Measurements from ENCODE around the gene IGFBP7. TPM values are rescaled to one million over a fixed set of nuclear protein-coding genes. Genes with fewer than 3 reads are reported as not detected.

Gene IGFBP7
- total and polyA plus RNA-seq, 2 experiments from 2014 or later, result 68.9 to 87.2 TPM

- Histone ChIP-seq H3K36me3 (peaks cover 22% of the 10 kb centered on the region), H3K9me3 (ENCODE audit: low read depth) (no peaks in the 10 kb centered on the region), H3K27me3 (no peaks in the 10 kb centered on the region), H3K4me1 (ENCODE audit: low read depth) (no peaks in the 10 kb centered on the region), H3K4me3 (no peak overlapping the region), H3K27ac (no peak overlapping the region)
- TF ChIP-seq CTCF (IDR thresholded peaks at IDR 0.05; ENCODE audit: low read depth, low read length), result no peak
- no peak for DNase-seq (ENCODE audit: low read depth in 1 of 2, low spot score in 1 of 2)
Observed at GRCh38 chr4:57034520-57034919, 75.7 kb downstream of the IGFBP7 start.

DNA sequence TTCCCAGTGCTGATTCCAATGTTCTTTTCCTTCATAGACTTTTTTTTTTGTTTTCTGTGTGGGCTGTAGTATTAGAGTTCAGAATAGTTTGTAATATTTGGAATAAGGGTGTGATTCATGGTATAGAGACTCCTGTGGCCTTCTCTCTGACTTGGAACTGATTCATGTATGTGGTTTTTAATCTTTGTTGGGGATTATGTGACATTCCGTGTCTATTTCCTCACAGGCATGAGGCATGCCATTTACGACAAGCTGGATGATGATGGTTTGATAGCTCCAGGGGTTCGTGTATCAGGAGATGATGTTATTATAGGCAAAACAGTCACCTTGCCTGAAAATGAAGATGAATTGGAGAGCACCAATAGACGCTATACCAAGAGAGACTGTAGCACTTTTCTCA is 87.1 kb downstream of the IGFBP7 start:
- Histone ChIP-seq H3K27ac (no peak overlapping the region), H3K4me1 (ENCODE audit: low read depth) (no peaks in the 10 kb centered on the region), H3K4me3 (no peak overlapping the region), H3K27me3 (no peaks in the 10 kb centered on the region), H3K36me3 (peaks cover 68% of the 10 kb centered on the region), H3K9me3 (ENCODE audit: low read depth) (no peaks in the 10 kb centered on the region)
- TF ChIP-seq CTCF (IDR thresholded peaks at IDR 0.05; ENCODE audit: low read depth, low read length), result no peak
- peak in 1 of 2 donors; percentile 83 for DNase-seq (ENCODE audit: low read depth in 1 of 2, low spot score in 1 of 2)

- no peaks in the 10 kb centered on the region for H3K9me3 ChIP-seq (ENCODE audit: low read depth)
- H3K4me1 ChIP-seq (ENCODE audit: low read depth), result no peaks in the 10 kb centered on the region
- DNase-seq (ENCODE audit: low read depth in 1 of 2, low spot score in 1 of 2), result peak in 1 of 2 donors; percentile 88
- no peak overlapping the region for H3K4me3 ChIP-seq
- TF ChIP-seq CTCF (IDR thresholded peaks at IDR 0.05; ENCODE audit: low read depth, low read length), result no peak
- peaks cover 72% of the 10 kb centered on the region for H3K36me3 ChIP-seq
- no peak overlapping the region for H3K27ac ChIP-seq
- no peaks in the 10 kb centered on the region for H3K27me3 ChIP-seq
Observed at GRCh38 chr4:57020467-57021101, 89.6 kb downstream of the IGFBP7 start.

- Histone ChIP-seq H3K4me3 (no peak overlapping the region), H3K27me3 (no peaks in the 10 kb centered on the region), H3K9me3 (ENCODE audit: low read depth) (no peaks in the 10 kb centered on the region), H3K27ac (no peak overlapping the region), H3K36me3 (peaks cover 67% of the 10 kb centered on the region), H3K4me1 (ENCODE audit: low read depth) (no peaks in the 10 kb centered on the region)
- DNase-seq (ENCODE audit: low read depth in 1 of 2, low spot score in 1 of 2), result peak in 1 of 2 donors; percentile 45
- TF ChIP-seq CTCF (IDR thresholded peaks at IDR 0.05; ENCODE audit: low read depth, low read length), result peak; percentile 25
Observed at GRCh38 chr4:57018980-57019379, 91.2 kb downstream of the IGFBP7 start.

DNA sequence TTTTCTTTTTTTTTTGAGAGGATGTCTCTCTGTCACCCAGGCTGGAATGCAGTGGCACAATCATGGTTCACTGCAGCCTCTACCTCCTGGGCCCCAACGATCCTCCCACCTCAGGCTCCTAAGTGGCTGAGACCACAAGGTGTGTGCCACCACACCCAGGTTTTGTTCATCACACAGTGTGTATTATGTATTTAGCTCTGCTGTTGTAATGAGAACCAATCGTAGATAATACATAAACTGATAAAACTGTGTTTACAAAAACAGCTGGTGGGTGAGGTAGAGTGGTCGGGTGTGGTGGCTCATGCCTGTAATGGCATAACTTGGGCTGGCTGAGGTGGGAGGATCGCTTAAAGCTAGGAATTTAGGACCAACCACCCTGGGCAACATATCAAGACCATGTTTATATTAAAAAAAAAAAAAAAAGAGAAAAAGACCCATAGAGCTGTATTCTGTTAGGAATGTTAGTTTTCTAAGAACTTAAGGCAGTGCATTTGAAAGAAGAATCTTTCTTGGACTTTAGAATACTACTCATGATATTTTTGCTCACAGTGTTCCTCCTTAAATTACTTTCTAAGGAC is 96.6 kb downstream of the IGFBP7 start:
- peaks cover 71% of the 10 kb centered on the region for H3K36me3 ChIP-seq
- DNase-seq (ENCODE audit: low read depth in 1 of 2, low spot score in 1 of 2), result no peak
- H3K27me3 ChIP-seq, result no peaks in the 10 kb centered on the region

More for the DNA sequence above, 96.6 kb downstream of the IGFBP7 start:
- H3K4me1 ChIP-seq (ENCODE audit: low read depth), result no peaks in the 10 kb centered on the region
- no peak for TF ChIP-seq CTCF (IDR thresholded peaks at IDR 0.05; ENCODE audit: low read depth, low read length)
- H3K9me3 ChIP-seq (ENCODE audit: low read depth), result no peaks in the 10 kb centered on the region
- H3K27ac ChIP-seq, result no peak overlapping the region
- no peak overlapping the region for H3K4me3 ChIP-seq
